GM12873 (cell line): ENCODE results near the gene DENND1C.

Experiments used
- TF ChIP-seq, protein P1 (sequence below): IDR thresholded peaks from 2 replicates; pipeline ENCODE4 v1.5.1; 2012; ENCODE audit warnings: low read depth, mild to moderate bottlenecking, moderate library complexity, low read length, control low read depth; ENCODE audit not compliant: insufficient read depth; ENCODE audit errors: missing control alignments

Gene DENND1C

DNA sequence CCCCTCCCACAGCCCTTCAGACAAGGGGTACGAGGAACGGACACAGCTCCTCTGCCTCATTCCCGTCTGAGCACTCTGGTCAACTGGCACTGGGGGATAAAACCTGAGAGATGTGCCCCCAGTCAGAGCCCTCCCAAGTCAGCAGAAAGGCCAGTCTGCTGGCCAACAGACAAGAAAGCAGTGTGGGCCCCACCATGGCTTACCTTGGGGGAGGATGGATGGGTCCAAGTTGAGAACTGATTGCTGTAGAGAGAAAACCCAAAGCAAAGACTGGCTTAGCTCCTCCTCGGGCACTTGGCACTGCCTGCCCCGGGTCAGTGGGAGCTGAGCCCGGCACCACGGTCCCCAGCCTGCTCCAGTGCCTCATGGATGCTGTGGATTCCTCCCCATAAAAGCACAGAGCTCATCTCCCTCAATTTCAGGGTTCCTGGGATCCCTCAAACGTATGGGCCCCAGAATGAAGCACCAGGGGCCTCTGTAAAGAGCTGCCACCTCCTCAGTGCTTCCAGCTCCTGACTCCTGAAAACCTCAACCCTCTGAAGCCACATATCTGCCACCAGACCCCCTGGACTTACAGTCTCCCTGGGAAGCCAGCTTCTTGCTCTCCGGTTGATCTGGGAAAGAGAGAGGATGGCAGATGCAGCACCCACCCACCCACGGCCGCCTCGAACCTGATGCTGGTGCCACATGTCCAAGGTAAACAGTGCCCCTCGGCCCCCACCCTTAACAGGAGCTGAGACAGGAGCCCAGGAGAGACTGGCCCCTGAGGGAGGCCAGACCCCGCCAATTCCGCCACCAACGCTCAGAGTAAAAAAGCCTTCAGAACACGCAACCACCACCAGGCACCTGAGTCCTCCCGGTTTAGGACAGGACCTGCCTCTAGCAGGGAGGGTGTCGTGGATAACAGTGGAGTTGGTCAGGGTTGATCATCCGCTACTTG, 60.2 kb downstream of the DENND1C start:
- TF ChIP-seq, protein P1, sequence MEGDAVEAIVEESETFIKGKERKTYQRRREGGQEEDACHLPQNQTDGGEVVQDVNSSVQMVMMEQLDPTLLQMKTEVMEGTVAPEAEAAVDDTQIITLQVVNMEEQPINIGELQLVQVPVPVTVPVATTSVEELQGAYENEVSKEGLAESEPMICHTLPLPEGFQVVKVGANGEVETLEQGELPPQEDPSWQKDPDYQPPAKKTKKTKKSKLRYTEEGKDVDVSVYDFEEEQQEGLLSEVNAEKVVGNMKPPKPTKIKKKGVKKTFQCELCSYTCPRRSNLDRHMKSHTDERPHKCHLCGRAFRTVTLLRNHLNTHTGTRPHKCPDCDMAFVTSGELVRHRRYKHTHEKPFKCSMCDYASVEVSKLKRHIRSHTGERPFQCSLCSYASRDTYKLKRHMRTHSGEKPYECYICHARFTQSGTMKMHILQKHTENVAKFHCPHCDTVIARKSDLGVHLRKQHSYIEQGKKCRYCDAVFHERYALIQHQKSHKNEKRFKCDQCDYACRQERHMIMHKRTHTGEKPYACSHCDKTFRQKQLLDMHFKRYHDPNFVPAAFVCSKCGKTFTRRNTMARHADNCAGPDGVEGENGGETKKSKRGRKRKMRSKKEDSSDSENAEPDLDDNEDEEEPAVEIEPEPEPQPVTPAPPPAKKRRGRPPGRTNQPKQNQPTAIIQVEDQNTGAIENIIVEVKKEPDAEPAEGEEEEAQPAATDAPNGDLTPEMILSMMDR: no peak

DNA sequence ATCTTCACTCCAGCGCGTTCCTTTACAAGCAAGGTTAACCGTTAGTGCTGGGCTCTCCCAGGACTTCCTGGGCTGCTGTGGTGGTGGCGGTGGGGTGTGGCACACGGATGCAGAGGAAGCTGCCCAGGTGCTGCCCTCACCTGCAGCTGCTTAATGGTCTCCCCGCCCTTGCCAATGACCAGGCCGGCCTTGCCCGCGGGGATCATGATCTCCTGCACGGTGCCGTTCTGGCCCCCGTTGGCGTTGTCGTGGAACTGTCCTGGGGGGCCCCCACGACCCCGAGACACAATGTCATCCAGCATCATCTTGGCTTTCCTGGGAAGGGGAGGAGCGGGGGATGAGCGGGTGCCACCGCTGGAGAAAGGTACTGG, 63.0 kb downstream of the DENND1C start:
- TF ChIP-seq, protein P1: no peak

DNA sequence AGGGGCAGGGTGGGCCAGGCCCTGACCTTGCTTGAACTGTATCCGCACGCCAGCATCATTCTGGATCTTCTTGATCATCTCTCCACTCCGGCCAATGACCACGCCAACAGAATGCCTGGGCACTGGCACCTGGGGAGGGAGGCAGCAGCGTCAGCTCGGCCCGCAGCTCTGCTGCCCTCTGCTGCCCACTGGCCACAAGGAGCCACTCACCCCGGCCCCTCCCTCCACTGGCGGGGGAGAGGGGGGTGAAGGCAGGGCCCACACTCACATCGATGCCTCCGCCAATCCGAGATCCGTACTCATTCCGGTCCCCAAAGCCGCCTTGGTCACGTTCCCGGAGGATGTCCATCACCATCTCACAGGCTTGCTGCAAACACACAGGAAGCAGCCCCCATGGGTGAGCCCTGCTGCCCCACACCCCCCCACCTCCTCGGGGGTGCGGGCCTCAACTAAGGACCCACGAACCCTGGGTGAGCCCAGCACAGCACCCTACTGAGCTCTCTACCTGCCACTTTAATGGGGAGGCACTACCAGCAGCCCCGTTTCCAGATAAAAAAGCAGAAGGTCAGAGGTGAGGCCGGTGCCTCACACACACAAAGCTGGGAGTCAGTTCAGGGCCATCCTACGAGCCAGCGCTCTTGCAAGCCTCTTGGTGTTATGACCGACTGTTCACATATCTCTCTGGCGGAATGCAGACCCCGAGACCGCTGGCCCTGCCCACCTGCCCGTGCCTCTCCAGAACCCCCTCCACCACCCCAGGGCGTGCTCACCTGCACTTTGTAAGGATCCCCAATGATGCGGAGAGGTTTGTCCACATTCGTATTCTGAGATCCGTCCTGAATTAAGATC, 63.6 kb downstream of the DENND1C start:
- TF ChIP-seq, protein P1: no peak
